Breast epithelium (tissue), 3 donors: ENCODE data around the gene PLOD3.

Experiments used
- CTCF ChIP-seq, 3 donors: fragments of 450-650 bp; IDR thresholded peaks; one replicate each; pipeline ENCODE4 v1.5.1; 2016 to 2017; ENCODE audit warnings: antibody characterized with exemption in 3 of 3, mild to moderate bottlenecking in 3 of 3, moderate library complexity in 3 of 3
- POLR2A ChIP-seq: fragments of 450-650 bp; IDR thresholded peaks from one replicate; pipeline ENCODE4 v1.6.1; 2016; ENCODE audit warnings: antibody characterized with exemption, mild to moderate bottlenecking, moderate library complexity

- TF ChIP-seq POLR2A, result no peak
- no peak for TF ChIP-seq CTCF (IDR thresholded peaks at IDR 0.05)
Measured at GRCh38 chr7:101171442-101171837, 45.9 kb downstream of the PLOD3 start.
